Fibroblast of peridontal ligament (primary cell): Measurements from ENCODE around the gene UGGT2.
"Not testable (repeated sequence)": the region's sequence is repeated elsewhere in the genome, so short reads cannot be mapped to it uniquely, and the experiment has no call there.

ENCODE experiments used
- DNase-seq: peaks from one replicate; pipeline ENCODE4 v3.0.0-alpha.2; 2010; ENCODE audit errors: extremely low read depth

UGGT2 gene

DNA sequence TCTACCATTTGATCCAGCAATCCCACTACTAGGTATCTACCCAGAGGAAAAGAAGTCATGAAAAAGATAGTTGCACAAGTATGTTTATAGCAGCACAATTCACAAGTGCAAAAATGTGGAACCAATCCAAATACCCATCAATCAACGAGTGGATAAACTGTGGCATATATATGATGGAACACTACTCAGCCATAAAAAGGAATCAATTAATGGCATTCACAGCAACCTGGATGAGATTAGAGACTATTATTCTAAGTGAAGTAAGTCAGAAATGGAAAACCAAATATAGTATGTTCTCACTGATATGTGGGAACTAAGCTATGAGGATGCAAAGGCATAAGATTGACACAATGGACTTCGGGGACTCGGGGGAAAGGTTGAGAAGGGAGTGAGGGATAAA is 1.3 kb downstream of the UGGT2 start:
- DNase-seq, result not testable (repeated sequence)

DNA sequence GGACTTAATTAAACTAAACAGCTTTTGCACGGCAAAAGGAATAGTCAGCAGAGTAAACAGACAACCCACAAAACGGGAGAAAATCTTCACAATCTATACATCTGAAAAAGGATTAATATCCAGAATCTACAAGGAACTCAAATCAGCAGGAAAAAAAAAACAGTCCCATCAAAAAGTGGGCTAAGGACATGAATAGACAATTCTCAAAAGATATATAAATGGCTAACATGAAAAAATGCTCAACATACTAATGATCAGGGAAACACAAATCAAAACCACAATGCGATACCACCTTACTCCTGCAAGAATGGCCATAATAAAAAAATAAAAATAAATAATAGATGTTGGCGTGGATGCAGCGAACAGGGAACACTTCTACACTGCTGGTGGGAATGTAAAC is 1.7 kb downstream of the UGGT2 start:
- not testable (repeated sequence) for DNase-seq

DNA sequence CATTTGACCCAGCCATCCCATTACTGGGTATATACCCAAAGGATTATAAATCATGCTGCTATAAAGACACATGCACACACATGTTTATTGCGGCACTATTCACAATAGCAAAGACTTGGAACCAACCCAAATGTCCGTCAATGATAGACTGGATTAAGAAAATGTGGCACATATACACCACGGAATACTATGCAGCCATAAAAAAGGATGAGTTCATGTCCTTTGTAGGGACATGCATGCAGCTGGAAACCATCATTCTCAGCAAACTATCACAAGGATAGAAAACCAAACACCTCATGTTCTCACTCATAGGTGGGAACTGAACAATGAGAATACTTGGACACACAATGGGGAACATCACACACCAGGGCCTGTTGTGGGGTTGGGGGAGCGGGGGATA is 2.2 kb downstream of the UGGT2 start:
- not testable (repeated sequence) for DNase-seq

DNA sequence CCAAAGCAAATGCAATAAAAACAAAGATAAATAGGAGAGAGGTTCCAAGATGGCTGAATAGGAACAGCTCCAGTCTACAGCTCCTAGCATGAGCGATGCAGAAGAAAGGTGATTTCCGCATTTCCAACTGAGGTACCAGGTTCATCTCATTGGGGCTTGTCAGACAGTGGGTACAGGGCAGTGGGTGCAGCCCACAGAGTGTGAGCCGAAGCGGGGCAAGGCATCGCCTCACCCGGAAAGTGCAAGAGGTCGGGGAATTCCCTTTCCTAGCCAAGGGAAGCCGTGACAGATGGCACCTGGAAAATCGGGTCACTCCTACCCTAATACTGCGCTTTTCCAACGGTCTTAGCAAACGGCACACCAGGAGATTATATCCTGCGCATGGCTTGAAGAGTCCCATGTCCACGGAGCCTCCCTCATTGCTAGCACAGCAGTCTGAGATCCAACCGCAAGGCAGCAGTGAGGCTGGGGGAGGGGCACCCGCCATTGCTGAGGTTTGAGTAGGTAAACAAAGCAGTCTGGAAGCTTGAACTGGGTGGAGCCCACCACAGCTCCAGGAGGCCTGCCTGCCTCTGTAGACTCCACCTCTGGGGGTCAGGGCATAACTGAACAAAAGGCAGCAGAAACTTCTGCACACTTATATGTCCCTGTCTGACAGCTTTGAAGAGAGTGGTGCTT is 6.6 kb downstream of the UGGT2 start:
- not testable (repeated sequence) for DNase-seq

- DNase-seq, result no peak
These were observed 9.0 kb downstream of the UGGT2 start for GRCh38 chr13:96044238-96044637.

GRCh38 chr13:96041326-96042110 is 11.7 kb downstream of the UGGT2 start:
- DNase-seq, result no peak

DNA sequence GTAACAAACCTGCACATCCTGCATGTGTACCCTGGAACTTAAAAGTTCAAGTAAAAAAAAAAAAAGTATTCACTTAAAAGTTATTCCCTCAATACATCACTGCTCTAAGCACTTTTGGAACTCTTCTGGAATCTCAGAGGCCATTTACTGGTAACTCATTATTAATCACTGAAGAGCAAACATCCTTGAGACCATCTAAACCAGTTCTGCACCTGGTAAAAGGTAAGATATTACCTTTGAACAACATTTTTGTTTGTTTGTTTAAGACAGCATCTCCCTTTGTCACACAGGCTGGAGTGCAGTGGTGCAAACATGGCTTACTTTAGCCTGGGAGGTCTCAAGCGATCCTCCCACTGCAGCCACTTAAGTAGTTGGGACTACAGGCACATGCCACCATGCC is 16.7 kb downstream of the UGGT2 start:
- DNase-seq, result no peak

- no peak for DNase-seq
These were observed 18.5 kb downstream of the UGGT2 start for GRCh38 chr13:96034662-96035061.

- DNase-seq, result no peak
These were observed 19.8 kb downstream of the UGGT2 start for GRCh38 chr13:96033220-96034015.

- DNase-seq, result no peak
These were observed 20.5 kb downstream of the UGGT2 start for GRCh38 chr13:96032717-96033116.

DNA sequence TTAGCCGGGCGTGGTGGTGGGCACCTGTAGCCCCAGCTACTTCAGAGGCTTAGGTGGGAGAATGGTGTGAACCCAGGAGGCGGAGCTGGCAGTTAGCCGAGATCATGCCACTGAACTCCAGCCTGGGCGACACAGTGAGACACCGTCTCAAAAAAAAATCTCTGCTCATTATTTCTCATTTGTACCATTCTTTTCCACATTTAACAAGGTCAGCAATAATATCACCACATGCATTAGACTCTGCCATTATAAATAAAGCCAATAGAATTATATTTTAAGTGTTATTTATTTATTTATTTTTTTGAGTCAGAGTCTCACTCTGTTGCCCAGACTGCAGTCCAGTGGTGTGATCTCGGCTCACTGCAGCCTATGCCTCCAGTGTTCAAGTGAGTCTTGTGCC is 24.2 kb downstream of the UGGT2 start:
- DNase-seq, result no peak

- DNase-seq, result no peak
These were observed 25.7 kb downstream of the UGGT2 start for GRCh38 chr13:96027496-96027895.

DNA sequence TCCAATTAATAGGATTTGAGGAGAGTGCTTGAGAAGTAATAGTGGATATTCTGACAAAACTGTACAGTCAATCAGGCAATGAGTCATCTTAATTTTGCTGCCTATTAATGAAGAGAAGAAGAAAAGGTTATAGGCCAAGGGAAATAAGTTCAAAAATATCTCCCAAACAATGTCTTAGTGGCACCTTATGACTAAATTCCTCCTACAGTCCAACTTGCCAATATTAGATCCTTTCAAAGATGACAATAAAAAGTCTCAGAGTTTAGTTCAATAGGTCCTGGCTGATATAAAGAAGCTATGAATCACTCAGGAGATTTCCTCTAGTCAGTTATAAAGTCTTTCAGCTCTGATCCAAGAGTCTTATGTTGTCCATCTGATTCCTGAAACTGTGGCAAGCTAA is 27.9 kb downstream of the UGGT2 start:
- peak; percentile 5 for DNase-seq

GRCh38 chr13:96020931-96021330 is 32.3 kb downstream of the UGGT2 start:
- no peak for DNase-seq

DNA sequence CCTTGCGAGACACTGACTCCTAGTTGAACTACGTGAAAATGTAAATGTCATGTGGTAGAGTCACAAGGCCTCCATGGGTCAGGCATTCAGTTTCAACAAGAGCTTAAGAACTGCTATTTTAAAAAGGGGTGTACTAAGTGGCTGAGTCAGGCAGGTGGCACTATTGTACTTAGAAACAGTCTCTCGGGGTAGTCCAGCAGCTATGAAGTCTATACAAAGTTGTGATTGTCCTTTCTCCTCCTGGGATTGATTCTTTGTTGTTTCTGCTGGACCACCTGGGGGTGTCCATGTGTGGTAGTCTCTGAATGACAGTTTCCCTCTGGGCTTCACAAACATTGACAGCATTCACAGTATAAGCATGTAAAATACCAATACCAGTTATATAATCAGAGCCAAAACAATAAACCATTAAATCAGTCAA is 33.0 kb downstream of the UGGT2 start:
- DNase-seq, result peak; percentile 77

DNA sequence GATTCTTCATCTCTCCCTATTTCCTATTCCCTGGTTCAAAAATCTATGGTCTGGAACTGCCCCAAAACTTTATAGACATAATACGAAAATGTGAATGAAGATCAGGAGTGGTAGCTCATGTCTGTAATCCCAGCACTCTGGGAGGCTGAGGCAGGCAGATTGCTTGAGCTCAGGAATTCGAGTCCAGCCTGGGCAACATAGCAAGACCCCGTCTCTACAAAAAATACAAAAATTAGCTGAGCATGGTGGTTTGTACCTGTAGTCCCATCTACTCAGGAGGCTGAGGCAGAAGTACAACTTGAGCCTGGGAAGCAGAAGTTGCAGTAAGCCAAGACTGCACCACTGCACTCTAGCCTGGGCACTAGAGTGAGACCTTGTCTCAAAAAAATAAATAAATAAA is 35.1 kb downstream of the UGGT2 start:
- no peak for DNase-seq

GRCh38 chr13:96011291-96011872 is 41.8 kb downstream of the UGGT2 start:
- peak; percentile 83 for DNase-seq

GRCh38 chr13:96003304-96003703 is 49.9 kb downstream of the UGGT2 start:
- DNase-seq, result peak; percentile 12

DNA sequence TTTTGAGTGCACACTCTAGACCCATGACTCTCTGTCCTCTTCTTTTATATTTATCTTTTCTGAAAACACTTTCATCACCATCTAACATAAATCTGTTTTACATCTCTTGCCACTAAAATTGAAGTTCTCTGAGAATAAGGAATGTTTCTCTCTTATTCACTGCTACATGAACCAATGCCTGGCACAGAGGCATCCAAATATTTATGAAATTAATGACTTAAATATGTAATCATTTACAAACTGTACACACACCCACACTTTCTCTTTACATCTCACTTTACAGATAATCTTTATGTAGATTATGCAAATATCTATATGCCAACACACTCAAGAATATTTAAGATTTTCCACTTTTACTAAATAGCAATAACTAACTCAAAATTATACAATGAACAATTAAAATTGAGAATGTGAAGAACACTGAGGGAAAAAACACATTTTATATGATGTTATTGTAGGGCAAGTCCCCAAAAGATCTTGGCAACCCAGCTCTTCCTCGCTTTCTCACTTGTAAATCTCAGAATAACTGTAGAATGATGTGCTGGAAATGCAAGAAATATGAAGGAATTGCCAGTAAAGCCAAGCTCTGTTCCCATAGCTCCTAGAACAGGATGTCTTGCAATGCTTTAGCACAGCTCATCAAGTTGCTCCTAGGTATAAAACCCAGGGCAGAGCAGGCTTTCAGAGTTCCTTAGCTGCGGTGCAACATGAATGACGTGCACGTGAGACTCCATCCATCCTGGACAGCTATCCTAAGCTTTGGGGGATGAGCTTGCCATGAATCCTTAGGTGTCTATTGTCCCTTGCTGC is 50.7 kb downstream of the UGGT2 start:
- DNase-seq, result no peak

GRCh38 chr13:96000069-96000468 is 53.1 kb downstream of the UGGT2 start:
- DNase-seq, result no peak

DNA sequence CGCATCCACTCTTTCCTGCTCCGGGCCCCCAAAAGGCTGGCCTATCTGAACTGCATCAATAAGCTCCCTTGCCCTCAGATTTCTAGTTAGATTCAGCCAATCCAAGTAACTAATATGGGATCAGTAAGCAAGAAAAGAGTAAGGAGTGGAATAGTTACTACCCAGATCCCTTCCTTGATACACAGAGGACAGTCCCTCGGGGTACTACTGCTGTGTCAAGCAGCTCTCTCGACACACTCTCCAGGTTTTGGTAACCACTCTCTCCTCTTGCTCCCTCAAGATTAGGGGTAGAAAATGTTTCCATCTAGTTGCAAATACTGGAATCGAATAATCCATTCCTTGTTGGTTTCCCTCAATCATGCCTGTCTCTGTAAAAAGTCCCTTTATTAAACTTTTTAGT is 65.4 kb downstream of the UGGT2 start:
- DNase-seq, result no peak
